HG03558 (cell line): Measurements from ENCODE around the gene CGNL1.

ENCODE experiments used
- ATAC-seq: cut with Tn5 transposase; IDR thresholded peaks from one replicate; pipeline ENCODE4 v1.9.1; 2021; ENCODE audit warnings: moderate number of reproducible peaks; ENCODE audit not compliant: unreplicated experiment; ENCODE audit errors: extremely low read depth

CGNL1 gene

GRCh38 chr15:57384024-57384423 lies 7.7 kb downstream of the CGNL1 start:
- no peak for ATAC-seq

- no peak for ATAC-seq
Observed at GRCh38 chr15:57384816-57385215, 8.5 kb downstream of the CGNL1 start.

- no peak for ATAC-seq
Observed at GRCh38 chr15:57385923-57386390, 9.7 kb downstream of the CGNL1 start.

DNA sequence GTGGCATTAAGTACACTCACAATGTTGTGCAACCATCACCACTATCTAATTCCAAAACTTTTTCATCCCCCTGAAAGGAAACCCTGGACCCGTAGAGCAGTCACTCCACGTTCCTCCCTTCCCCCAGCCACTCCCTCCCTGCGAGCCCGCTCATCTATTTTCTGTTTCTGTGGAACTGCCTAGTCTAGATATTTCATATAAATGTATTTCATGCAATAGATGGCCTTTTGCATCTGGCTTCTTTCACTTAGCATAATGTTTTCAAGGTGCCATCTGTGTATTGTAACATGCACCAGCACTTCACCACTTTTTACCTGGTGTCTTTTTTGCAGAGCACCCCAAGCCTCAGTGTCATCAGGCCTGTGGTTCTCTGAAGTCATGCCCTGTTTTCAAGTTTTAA lies 10.7 kb downstream of the CGNL1 start:
- no peak for ATAC-seq

GRCh38 chr15:57387564-57388076 lies 11.3 kb downstream of the CGNL1 start:
- ATAC-seq: no peak

DNA sequence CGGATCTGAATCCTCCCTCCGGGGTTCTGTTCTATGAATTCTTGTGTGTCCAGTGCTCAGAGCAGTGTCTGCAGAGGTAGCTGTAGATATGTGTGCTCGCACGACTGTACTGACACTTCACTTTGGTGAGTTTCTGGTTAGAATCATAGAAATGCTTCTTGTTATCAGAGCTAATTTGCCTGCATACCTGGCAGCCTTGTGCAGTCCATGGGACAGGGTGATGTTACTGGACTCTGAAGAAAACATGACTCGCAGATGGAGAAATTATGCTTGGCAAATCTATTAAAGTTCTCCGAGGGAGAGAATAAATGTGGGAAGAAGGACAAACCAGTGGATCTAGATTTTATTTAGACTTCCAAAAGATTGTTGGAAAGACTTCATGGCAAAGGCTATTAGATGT lies 12.2 kb downstream of the CGNL1 start:
- no peak for ATAC-seq

DNA sequence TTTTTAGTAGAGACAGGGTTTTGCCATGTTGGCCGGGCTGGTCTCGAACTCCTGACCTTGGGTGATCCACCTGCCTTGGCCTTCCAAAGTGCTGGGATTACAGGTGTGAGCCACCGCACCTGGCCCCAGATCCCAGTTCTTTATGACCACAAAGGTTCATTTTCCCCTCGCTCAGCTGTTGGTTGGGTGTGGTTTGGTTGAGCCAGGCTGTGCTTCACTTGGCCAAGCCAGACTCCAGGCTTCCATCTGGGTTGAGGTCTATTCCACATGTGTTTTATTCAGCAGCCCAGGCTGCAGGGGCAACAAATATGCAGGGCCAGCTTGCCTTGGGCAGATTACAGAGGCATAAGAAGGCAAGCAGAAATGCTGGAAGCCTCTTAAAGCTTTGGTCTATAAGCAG lies 13.7 kb downstream of the CGNL1 start:
- no peak for ATAC-seq

- no peak for ATAC-seq
Observed at GRCh38 chr15:57390583-57390982, 14.3 kb downstream of the CGNL1 start.

- ATAC-seq: no peak
Observed at GRCh38 chr15:57391537-57391936, 15.2 kb downstream of the CGNL1 start.

DNA sequence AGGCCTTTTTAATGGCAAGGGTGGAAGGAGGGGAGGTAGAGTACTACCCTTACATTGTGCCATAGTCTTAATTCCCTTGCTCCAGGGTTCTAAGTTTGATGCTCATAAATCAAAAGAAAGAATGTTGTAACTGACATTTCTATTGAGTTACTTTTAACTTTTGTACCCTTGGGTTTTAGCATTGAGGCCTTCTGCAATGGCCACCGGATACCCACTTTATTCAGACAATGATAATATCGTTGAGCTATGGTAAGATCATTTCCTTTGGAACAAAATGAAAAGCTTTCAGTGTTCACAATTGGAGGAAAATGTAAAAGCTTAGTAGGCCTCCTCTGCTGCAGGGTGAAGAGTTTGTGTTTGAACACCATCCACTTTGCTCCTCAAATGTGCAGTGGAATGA lies 16.8 kb downstream of the CGNL1 start:
- no peak for ATAC-seq

DNA sequence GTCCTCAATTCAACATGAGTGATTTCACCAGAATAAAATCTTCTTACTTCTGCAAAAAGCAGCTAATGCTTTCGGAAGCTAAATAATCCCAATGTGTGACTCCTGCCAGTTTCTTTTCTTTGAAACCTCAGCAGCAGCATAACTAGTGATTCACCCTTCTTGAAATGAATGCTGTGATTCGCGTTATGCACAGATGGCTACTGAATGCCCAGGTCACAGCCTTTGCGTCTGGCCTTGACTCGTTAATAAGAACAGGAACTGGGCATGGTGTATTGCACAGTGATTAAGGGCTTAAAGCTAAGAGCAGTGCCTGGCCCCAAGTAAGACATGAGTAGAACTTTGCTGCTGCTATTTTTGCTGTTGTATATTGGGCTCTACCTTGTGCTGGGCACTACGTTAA lies 19.0 kb downstream of the CGNL1 start:
- ATAC-seq: no peak

- no peak for ATAC-seq
Observed at GRCh38 chr15:57398336-57398735, 22.0 kb downstream of the CGNL1 start.

GRCh38 chr15:57401546-57401945 lies 25.2 kb downstream of the CGNL1 start:
- no peak for ATAC-seq

DNA sequence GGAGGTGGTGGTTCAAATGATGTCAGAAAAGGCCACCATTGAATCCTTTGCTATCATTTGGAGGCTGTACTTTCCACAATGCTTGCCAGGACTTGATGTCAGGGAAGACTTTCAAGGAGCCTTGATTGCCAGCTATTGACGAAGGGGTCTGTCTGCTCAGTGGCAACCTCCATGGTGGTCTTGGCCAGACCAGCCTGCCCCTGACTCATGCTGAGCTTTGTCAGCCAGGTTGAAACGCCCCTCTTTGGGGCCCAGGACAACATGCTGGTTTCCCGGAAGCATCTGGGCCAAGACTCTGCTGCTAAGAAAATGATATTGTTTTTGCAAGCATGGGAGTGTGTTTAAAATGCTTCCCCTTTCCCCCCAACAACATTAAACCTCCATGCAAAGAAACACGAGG lies 26.7 kb downstream of the CGNL1 start:
- ATAC-seq: no peak

- no peak for ATAC-seq
Observed at GRCh38 chr15:57403566-57404325, 27.4 kb downstream of the CGNL1 start.

DNA sequence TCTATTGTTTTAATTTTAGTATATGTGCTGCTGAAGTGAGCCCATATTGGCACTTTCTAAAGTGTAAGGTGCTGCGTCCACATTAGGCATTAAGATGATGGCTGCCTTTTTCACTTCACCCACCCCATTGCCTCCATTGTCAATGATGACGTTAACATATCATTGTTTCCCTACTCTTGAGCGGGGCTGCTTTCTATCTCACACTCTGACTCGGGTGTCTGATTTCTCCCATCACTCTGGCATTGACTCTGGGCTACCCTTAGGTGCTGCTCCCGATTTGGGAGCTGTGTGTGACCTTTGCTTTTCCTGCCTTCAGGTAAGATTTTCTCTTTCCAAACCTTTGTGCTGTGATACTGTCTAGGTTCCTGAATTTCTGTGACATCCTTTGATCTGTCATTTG lies 28.8 kb downstream of the CGNL1 start:
- no peak for ATAC-seq

- ATAC-seq: no peak
Observed at GRCh38 chr15:57406062-57406772, 29.9 kb downstream of the CGNL1 start.

DNA sequence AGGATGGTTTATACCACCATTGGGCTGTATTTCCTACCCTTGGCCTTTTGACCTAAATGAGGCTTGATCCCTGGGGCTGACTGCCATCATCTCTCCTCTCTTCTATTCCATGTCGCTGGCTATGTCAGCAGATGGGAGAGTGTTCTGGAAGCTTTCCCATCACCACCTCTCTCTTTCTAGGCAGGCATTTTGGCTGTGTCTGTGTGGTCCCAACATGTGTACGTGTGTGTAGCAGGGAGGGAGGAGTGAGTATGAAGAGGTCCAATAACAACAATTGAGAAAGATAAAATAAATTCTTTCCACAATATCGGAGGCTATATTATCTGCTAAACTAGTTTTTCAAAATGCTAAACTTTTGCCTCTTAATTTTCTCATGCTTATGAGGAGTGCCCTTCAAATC lies 34.1 kb downstream of the CGNL1 start:
- ATAC-seq: no peak

DNA sequence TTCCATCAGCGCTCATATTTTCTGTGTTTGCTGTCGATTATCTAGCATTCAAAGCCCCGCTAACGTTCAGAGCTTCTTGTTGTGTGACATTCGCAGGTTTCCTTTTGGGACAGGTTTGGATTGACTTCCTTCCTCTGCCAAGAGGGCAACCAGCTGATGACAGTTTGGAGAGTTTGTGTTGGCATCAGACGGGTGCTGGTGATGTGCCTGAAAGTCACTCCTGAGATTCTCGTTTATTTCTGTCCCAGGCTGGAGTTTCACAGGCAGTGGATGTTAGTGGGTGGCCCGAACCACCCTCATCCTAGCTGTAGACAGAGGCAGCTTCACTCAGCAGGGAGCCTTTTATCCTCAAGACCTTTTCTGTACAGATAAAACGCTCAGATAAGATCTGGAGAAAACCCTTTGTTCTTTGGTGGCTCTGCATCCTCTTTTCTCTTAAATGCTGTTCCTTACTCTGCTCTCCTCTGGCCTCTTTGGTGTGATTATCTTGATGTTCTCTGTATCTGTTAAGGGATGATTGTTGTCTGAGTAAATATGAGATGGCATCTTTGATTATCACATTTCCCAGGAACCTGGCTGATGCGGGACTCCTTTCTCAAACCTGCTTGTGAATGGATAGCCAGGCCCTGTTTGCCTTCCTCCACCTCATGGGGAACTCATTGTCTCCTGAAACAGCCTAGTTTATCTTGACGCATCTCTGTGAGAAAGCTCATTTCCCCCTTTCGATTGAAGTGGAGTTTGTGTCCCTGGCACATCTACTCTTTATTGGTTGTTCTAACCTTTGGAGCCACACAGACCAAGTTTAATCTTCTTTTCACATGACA lies 35.9 kb downstream of the CGNL1 start:
- no peak for ATAC-seq

GRCh38 chr15:57415602-57416001 lies 39.3 kb downstream of the CGNL1 start:
- no peak for ATAC-seq

DNA sequence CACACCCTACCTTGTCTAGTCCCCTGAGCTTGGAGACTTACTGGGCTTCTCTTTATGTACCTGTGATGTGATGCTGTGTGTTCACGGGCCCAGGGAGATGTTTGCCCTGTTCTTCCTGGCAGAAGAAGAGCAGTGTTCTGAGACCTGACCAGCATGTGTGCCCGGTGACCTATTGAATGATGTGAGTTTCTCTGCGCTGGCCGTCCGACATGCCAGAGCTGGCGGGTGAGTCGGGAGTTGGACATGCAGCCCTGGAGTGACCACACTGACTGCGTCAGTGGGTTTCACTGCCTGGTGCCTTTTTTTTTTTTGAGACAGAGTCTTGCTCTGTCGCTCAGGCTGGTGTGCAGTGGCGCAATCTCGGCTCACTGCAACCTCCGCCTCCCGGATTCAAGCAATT lies 42.3 kb downstream of the CGNL1 start:
- ATAC-seq: no peak
